Ascending aorta (tissue), 2 donors: ENCODE measurements around the gene NAXD. TPM values are rescaled to one million over a fixed set of nuclear protein-coding genes. Genes with fewer than 3 reads are reported as not detected.
"Not testable (repeated sequence)": the region's sequence is repeated elsewhere in the genome, so short reads cannot be mapped to it uniquely, and the experiment has no call there.

Source experiments
- DNase-seq, 2 donors: peaks; one replicate each; pipeline ENCODE4 v3.0.0-alpha.2; 2019; ENCODE audit warnings: low spot score in 2 of 2
- H3K27ac ChIP-seq, 2 donors: fragments of 200-600 bp; sonication (generic); one replicate each; pipeline ENCODE4 v1.5.1; 2016 to 2017; ENCODE audit warnings: mild to moderate bottlenecking in 1 of 2
- H3K27me3 ChIP-seq: fragments of 200-600 bp; sonication (generic); one replicate; pipeline ENCODE4 v1.5.1; 2017
- H3K36me3 ChIP-seq, 2 donors: fragments of 200-600 bp; sonication (generic); one replicate each; pipeline ENCODE4 v1.5.1; 2016
- H3K4me1 ChIP-seq, 2 donors: fragments of 200-600 bp; sonication (generic); one replicate each; pipeline ENCODE4 v1.5.1; 2016 to 2017; ENCODE audit warnings: mild to moderate bottlenecking in 1 of 2
- H3K4me3 ChIP-seq, 2 donors: fragments of 200-600 bp; sonication (generic); one replicate each; pipeline ENCODE4 v1.5.1; 2016 to 2017; ENCODE audit warnings: mild to moderate bottlenecking in 1 of 2
- H3K9me3 ChIP-seq, 2 donors: fragments of 200-600 bp; sonication (generic); one replicate each; pipeline ENCODE4 v1.5.1; 2016
- CTCF ChIP-seq, 3 experiments: fragments of 200-600 bp in 2 of 3; fragments of 450-650 bp in 1 of 3; sonication (generic) in 2 of 3; IDR thresholded peaks; one replicate each; pipeline ENCODE4 v1.5.1; 2016 to 2019; ENCODE audit warnings: antibody characterized with exemption in 3 of 3, mild to moderate bottlenecking in 1 of 3, moderate library complexity in 1 of 3
- intact Hi-C: fragments of 100-400 bp; cut with DNase I; formaldehyde crosslinking; loops from one replicate; pipeline ENCODE4 v1.15.1; 2023
- total RNA-seq: library from RNA; depleted of rRNA; stranded (reverse); fragments of >200 nt; gene quantifications from one replicate; pipeline ENCODE4 v1.1.0, GENCODE V29; 2016

Gene NAXD
- total RNA-seq, 1 donor from 2014 or later, result 1.9 TPM

DNA sequence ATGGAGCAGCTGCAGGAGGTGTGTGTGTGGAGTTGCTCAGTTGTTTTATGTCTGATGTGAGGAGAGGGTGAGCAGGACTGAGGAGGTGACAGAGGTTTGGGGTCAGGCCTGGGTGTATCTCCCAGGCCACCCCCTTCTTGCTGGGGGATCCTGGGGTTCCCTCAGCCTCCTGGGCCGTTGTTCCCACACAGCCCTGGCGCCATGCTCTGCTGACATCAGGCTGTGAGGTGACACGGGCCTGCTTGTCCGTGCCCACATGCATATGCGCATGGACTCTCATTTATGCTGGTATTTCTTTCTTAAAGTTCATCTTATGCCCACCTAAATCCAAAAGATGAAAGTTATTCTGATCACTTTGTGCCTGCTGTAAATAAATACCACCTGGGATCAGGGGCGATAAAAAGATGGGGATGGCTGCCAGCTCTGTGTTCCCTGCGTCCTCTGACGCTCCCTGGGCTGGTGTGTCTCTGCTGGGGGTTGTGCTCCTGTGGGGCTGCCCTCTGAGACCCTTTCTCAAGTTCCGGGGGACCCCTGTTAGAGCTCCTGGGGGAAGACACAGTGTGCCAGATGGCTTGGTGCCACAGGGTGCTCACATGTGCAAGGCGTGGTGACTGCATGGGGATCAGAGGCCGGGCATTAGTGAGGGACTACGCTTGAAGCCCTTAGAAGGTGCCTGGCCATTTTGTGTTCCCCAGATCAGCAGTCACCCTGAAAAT is 12.6 kb downstream of the NAXD start:
- intact Hi-C loops, result no loop called here
- no peak overlapping the region for H3K4me3 ChIP-seq
- DNase-seq, result no peak
- TF ChIP-seq CTCF (IDR thresholded peaks at IDR 0.05), result no peak
- H3K4me1 ChIP-seq, result no peaks in the 10 kb centered on the region
- no peaks in the 10 kb centered on the region for H3K27me3 ChIP-seq
- H3K36me3 ChIP-seq, result peaks cover 40 to 63% of the 10 kb centered on the region in 2 donors
- no peak overlapping the region for H3K27ac ChIP-seq
- no peaks in the 10 kb centered on the region for H3K9me3 ChIP-seq

- no peak overlapping the region for H3K4me3 ChIP-seq
- TF ChIP-seq CTCF (IDR thresholded peaks at IDR 0.05), result no peak
- H3K4me1 ChIP-seq, result no peaks in the 10 kb centered on the region
- no peaks in the 10 kb centered on the region for H3K9me3 ChIP-seq
- no peaks in the 10 kb centered on the region for H3K27me3 ChIP-seq
- intact Hi-C loops, result no loop called here
- DNase-seq, result no peak
- H3K36me3 ChIP-seq, result peaks cover 36 to 58% of the 10 kb centered on the region in 2 donors
- H3K27ac ChIP-seq, result no peak overlapping the region
Measured at GRCh38 chr13:110628477-110628793, 13.1 kb downstream of the NAXD start.

- Histone ChIP-seq H3K27me3 (no peaks in the 10 kb centered on the region), H3K9me3 (no peaks in the 10 kb centered on the region), H3K4me3 (no peak overlapping the region), H3K36me3 (peaks cover 33 to 53% of the 10 kb centered on the region in 2 donors), H3K4me1 (no peaks in the 10 kb centered on the region), H3K27ac (no peak overlapping the region)
- no peak for TF ChIP-seq CTCF (IDR thresholded peaks at IDR 0.05)
- no peak for DNase-seq
- intact Hi-C loops, result no loop called here
Measured at GRCh38 chr13:110628952-110629701, 13.8 kb downstream of the NAXD start.

- TF ChIP-seq CTCF (IDR thresholded peaks at IDR 0.05), result no peak
- Histone ChIP-seq H3K4me1 (no peaks in the 10 kb centered on the region), H3K36me3 (peaks cover 34 to 53% of the 10 kb centered on the region in 2 donors), H3K27me3 (no peaks in the 10 kb centered on the region), H3K4me3 (no peak overlapping the region), H3K27ac (no peak overlapping the region), H3K9me3 (no peaks in the 10 kb centered on the region)
- peak in 1 of 2 donors; percentile 35 for DNase-seq
- intact Hi-C loops, result no loop called here
Measured at GRCh38 chr13:110629735-110630134, 14.4 kb downstream of the NAXD start.

GRCh38 chr13:110630566-110631119 is 15.3 kb downstream of the NAXD start:
- peak in 1 of 2 donors; percentile 30 for DNase-seq
- intact Hi-C loops, result no loop called here
- H3K9me3 ChIP-seq, result no peaks in the 10 kb centered on the region
- H3K4me3 ChIP-seq, result no peak overlapping the region
- no peaks in the 10 kb centered on the region for H3K4me1 ChIP-seq
- no peak for TF ChIP-seq CTCF (IDR thresholded peaks at IDR 0.05)
- H3K27ac ChIP-seq, result no peak overlapping the region
- H3K27me3 ChIP-seq, result no peaks in the 10 kb centered on the region
- peaks cover 34 to 53% of the 10 kb centered on the region in 2 donors for H3K36me3 ChIP-seq

DNA sequence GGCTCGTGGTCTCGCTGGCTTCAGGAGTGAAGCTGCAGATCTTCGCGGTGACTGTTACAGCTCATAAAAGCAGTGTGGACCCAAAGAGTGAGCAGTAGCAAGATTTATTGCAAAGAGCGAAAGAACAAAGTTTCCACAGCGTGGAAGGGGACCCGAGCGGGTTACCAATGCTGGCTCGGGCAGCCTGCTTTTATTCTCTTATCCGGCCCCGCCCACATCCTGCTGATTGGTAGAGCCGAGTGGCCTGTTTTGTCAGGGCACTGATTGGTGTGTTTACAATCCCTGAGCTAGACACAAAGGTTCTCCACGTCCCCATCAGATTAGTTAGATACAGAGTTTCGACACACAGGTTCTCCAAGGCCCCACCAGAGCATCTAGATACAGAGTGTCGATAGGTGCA is 16.9 kb downstream of the NAXD start:
- peaks cover 49 to 63% of the 10 kb centered on the region in 2 donors for H3K36me3 ChIP-seq
- H3K9me3 ChIP-seq, H3K27me3 ChIP-seq, H3K27ac ChIP-seq, H3K4me3 ChIP-seq, H3K4me1 ChIP-seq, intact Hi-C loops: not testable (repeated sequence)
- DNase-seq, result peak in 1 of 2 donors; percentile 18
